Right ventricle myocardium inferior (tissue), 1 donor: ENCODE results near the gene RADIL. TPM values are rescaled to one million over a fixed set of nuclear protein-coding genes. Genes with fewer than 3 reads are reported as not detected.

Experiments used
- ATAC-seq: fragments of 200-7000 bp; cut with Tn5 transposase; one replicate; pipeline ENCODE4 v1.9.1; 2020; ENCODE audit warnings: mild to moderate bottlenecking, moderate library complexity
- DNase-seq: peaks from one replicate; pipeline ENCODE4 v3.0.0; 2021; ENCODE audit errors: missing footprints
- intact Hi-C: fragments of 100-400 bp; cut with DNase I; formaldehyde crosslinking; loops from one replicate; pipeline ENCODE4 v1.11.0; 2022
- microRNA-seq: library from miRNA; unstranded; fragments of <30 nt; microRNA quantifications from one replicate; pipeline ENCODE4 v1.2.0, GENCODE V29; 2020
- total RNA-seq: library from RNA; stranded (reverse); fragmentation: NEBNext Ultra II Directional; extraction: Animal tissue kit (Norgen Biotek cat#: 25700); gene quantifications from one replicate; pipeline ENCODE4 v1.2.1, GENCODE V29; 2021
- donor health status: DM: no; HTN: yes; CAD: no; lungs with severe emphysema.

Gene RADIL
- total RNA-seq, 1 donor from 2014 or later, result 3.9 TPM

DNA sequence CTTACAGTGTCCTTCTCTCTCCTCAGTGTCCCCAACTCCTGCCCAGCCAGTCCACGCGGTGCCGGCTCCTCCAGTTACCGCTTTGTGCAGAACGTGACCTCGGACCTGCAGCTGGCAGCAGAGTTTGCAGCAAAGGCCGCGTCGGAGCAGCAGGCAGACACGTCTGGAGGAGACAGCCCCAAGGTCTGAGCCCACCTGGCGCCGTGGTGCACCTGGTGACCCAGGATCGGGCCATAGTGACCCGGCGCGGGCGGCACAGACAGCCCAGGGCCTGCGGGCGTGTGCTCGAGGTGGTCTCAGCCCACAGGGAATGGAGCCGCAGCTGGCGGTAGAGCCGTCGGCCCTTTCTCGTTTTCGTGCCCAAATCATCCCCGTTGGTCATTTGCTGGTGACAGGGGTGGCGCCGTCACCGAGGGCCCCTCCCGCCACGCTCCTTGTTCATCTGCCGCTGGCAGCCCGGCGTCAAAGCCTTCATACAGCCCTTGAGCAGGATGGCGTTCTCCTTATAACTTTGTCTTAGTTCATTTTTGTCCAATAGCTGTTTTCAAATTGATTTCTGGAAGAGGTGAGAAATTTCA is 129.0 kb downstream of the RADIL start:
- ATAC-seq, result no peak
- intact Hi-C loops, result loop anchor here (1.0 kb wide), 1 partner anchor 144 kb away; no protein-coding TSS in a partner anchor
- DNase-seq, result peak; percentile 54

DNA sequence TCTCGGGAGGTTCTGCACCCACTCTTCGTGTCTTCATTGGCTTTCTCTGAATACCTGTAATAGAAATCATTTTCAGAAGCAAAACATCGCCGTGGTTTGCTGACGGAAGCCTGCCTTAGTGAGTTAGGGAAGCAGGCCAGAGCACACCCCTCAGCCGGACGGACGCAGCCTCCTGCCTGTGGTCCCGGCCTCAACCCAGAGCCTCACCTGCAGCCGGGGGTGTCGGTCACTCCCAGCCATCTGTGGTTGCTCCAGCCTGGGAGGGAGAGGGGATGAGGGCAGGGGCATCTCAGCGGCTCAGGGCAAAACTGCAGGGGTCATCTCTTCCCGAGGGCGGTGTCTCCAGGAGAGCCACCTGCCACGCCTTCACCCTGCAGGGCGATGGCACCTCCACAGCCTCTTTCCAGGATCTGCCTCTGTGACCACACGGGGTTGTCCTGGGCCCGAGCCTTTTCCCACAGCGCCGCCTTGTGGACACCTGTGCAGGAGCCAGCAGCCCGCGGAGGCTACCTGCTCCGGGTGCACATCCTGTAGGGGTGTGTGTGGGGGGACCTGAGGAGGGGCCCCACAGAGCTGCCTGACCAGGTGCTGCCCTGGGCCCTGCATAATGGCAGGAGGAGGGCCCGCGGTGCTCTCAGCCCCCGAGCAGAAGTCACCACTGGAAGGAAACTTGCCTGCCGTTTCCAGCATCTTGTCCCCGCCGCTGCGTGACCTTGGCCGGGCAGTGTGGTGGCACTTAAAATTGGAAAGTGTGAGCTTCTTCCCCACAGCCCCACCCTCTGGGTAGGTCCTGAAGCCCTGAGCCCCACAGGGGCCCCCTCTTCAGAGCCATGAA is 129.7 kb downstream of the RADIL start:
- intact Hi-C loops, result loop anchor here (1.0 kb wide), 1 partner anchor 144 kb away; no protein-coding TSS in a partner anchor
- peak; percentile 92 for DNase-seq
- ATAC-seq, result peak; percentile 77

DNA sequence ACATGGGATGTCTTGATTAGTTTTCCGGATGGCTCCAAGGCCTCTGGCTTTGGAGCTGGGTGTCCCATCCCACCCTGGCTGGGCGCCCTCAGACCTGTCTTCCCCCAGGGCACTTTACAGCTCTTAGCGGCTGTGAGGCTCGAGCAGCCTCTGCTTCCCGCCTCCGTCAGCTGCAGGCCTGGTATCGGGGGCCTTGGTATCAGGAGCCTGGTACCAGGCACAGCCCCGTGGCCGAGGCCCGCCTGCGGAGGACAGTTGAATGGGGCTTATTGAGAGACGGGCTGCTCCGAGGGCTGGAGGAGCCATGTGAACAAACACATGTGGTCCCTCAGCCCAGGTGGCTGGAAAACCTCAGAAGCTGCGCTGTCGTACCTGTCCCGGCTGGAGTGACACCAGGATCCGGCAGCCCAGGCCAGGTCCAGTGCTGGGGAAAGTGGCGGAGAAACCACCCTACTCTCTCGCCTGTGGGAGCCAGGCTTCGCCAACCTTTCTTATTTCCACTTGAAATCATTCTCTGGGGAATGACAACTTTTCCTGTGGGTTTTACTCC is 132.0 kb downstream of the RADIL start:
- no peak for DNase-seq
- intact Hi-C loops, result no loop called here

GRCh38 chr7:4749798-4750197 is 133.7 kb downstream of the RADIL start:
- ATAC-seq, result no peak

More for the DNA sequence above, 132.0 kb downstream of the RADIL start:
- ATAC-seq, result no peak

DNA sequence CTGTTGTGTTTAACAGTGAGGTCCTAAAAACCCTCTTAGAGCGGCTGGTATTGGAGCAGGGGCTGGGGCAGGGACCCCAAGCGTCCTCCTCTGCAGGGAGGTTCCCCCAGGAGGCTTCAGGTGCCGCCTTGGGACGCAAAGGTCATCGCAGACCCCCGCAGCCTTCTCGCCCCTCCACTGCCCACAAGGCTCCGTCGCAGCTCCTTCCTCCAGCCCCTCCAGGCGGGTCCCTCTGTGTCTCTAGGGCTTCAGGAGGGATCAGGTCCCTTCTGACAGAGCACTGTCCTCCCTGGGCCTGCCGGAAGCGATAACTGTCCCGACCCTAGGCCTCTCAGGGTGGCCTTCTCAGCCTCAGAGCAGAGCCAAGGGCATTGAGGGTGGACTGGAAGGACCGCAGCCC is 134.2 kb downstream of the RADIL start:
- intact Hi-C loops, result loop anchor here (5.0 kb wide), 1 partner anchor 107 kb away; no protein-coding TSS in a partner anchor
- ATAC-seq, result no peak
- no peak for DNase-seq

More at GRCh38 chr7:4749798-4750197, 133.7 kb downstream of the RADIL start:
- DNase-seq, result no peak
- intact Hi-C loops, result loop anchor here (5.0 kb wide), 1 partner anchor 107 kb away; no protein-coding TSS in a partner anchor

Small RNA genes lying within 50 kb of the gene (microRNA-seq; reads per million reads assigned to microRNA genes)
- gene MIR4656, result not detected

Other genes with a start within 250 kb of the RADIL start
- gene FOXK1, start 201.4 kb downstream of the RADIL start, total RNA-seq, result 16.8 TPM
- gene AP5Z1, start 108.1 kb downstream of the RADIL start, total RNA-seq, result 14.4 TPM
- gene PAPOLB, start 21.7 kb downstream of the RADIL start, total RNA-seq, result 0.08 TPM
- not detected for gene MMD2, start 75.5 kb upstream of the RADIL start, total RNA-seq
- gene RBAK, start 162.1 kb upstream of the RADIL start, total RNA-seq, result 7.3 TPM